ENCODE measurements around the gene MALT1.

The MALT1 gene

GRCh38 chr18:58654896-58655614 lies 16.2 kb upstream of the MALT1 start:
- DNase-seq: no peak

- DNase-seq: no peak
These were observed 14.2 kb upstream of the MALT1 start for GRCh38 chr18:58657081-58657480.

DNA sequence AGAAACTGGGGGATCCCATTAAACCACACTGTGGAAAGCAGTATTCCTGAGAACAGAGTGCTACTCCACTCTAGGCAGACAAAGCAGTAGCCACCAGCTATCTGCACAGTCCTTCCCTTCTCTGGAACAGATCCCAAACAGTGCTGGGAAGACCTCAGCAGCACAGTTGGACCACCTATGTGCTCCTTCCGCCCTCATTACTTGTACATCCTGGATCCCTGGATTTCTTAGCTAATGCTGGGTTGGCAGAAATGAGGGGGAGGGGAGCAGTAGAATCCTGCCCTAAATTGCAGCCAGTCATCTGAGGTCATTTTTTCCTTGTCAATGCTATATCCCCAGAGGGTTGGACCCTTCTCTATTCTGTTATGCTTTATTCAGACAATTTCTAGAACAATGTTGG lies 13.8 kb upstream of the MALT1 start:
- DNase-seq: no peak

DNA sequence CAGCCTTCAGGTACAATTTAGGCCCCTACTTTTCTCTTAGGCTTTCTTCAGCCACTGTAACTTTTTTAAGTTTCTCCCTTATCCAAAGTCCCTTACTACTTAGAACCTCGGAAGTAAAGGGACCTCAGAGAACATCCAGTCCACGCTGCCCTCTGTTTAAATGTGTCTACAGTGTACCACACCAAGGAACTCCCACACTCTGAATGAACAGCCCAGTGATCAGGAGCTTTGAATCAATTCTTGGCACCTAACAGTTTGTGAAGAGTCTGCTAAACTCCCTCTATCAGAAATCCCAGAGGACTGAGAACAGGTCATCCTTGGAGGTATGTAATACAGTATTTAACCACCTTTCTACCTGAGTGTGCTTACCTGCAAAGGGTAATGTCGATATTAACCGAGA lies 11.6 kb upstream of the MALT1 start:
- no peak for DNase-seq

DNA sequence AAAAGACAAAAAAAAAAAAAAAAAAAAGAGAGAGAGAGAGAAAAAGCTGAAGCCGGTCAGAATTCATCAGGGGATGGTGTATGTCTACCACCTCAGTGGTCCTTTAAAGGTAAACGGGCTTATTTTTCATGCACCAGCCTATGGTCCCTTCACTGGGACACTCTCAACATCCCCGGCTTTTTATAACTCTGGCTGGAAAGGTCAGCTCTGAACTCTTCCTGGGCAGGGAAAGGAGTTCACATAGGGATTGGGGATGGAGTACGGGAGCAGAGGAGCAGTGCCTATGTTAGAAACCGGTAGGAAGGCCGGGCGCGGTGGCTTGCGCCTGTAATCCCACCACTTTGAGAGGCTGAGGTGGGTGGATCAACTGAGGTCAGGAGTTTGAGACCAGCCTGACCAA lies 10.3 kb upstream of the MALT1 start:
- DNase-seq: no peak

DNA sequence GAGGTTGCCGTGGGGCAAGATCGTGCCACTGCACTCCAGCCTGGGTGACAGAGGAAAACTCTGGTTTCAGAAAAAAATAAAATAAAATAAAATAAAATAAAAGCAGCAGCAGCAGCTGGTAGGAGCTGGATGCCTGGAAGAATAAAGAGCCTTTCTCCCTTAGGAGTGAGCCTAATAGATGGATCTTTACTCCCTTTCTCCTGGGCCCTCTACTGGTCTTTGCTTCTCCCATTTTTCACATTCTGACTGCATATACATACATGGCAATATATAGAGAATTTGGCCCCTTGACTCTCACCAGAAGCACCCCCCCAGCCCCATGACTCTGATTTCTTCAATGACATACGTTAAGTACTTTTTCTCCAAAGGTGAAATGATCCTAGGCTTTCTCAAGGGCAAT lies 9.8 kb upstream of the MALT1 start:
- DNase-seq: peak in 1 of 2 experiments; percentile 14

GRCh38 chr18:58662118-58662517 lies 9.1 kb upstream of the MALT1 start:
- no peak for DNase-seq

DNA sequence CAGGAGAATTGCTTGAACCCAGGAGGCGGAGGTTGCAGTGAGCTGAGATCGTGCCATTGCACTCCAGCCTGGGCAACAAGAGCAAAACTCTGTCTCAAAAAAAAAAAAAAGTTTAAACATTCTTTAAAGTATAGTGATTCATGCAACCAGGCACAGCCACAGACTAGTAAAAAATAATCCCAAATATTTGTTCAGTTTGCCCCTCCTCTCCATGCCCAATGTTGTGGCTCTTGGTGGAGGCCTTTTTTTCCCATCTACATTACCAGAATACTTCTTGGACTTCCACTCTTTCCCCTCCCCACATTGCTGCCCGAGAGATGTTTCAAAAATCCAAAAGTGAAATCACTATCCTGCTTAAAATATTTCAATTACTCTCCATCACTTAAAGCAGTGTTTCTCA lies 5.1 kb upstream of the MALT1 start:
- no peak for DNase-seq

GRCh38 chr18:58668211-58668610 lies 3.1 kb upstream of the MALT1 start:
- no peak for DNase-seq

- DNase-seq: no peak
These were observed 2.4 kb upstream of the MALT1 start for GRCh38 chr18:58668897-58669296.

GRCh38 chr18:58669731-58670378 lies 1.4 kb upstream of the MALT1 start:
- peak; percentile 71 to 84 for DNase-seq

DNA sequence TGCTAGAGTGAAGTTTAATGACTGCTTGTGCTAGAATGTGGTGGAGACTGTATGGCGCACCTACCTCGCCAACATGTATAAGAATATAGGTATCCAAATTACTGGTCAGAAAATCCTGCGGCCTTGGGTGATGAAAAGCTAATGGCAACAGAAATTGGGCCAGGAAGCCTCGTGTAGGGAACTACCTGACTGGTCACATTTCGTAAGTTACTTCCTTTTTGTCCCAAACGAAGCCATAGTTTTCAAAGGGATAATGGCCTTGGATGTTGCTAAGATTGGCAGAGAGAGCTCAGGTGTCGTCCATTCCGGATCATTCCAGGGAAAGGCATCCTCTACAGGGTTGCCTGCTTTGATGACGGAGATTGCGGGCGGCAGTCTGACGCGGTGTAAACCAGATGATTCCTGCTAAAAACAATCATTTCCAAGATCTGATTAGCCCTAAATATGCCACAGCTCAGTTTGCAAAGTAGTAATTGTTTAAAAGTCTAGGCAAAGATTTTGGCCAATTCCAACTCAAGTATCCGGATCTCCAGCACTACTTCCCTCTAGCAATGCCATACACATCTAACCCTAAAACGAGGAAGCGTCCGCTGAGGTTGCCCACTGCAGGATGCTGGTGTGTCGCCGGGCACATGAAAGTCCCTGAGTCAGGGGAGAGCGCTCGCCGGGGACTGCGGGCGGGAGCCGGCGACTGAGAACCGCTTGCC lies 708 bp upstream of the MALT1 start:
- peak in 1 of 2 experiments; percentile 21 for DNase-seq

DNA sequence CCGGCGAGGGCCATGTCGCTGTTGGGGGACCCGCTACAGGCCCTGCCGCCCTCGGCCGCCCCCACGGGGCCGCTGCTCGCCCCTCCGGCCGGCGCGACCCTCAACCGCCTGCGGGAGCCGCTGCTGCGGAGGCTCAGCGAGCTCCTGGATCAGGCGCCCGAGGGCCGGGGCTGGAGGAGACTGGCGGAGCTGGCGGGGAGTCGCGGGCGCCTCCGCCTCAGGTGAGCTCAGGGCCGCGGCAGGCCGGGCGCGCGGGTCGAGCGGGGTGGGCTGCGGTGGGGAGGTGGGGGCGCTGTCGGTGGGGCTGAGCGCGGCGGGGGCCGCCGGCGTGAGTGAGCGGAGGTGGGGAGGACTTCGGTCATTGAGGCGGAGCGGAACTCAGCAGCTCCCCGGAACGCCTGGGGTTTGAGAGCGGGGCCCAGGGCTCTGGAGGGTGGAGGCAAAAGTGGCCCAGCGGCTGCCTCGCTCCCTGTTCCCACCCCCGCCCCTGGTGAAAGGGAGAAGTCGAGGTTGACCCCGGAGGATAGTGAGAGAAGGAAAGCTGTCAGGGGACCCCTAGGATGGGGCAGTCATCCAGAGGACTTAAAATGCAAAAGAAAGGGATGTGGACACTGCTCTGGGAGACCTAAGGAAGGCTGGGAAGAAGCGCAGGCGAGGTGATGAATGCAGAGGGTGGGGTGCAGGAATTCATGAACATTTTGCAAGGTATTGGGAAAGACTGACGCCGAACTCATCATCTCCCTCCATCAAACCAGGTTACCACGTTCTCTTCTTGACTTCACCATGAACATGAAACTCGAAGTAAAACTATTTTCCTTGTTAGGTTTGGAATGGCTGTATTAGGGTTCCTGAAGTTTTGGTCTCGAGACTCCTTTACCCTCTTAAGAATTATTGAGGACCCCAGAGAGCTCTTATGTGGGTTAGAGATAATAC lies 633 bp downstream of the MALT1 start:
- DNase-seq: peak in 1 of 2 experiments; percentile 54

GRCh38 chr18:58674159-58674558 lies 2.9 kb downstream of the MALT1 start:
- DNase-seq: no peak

DNA sequence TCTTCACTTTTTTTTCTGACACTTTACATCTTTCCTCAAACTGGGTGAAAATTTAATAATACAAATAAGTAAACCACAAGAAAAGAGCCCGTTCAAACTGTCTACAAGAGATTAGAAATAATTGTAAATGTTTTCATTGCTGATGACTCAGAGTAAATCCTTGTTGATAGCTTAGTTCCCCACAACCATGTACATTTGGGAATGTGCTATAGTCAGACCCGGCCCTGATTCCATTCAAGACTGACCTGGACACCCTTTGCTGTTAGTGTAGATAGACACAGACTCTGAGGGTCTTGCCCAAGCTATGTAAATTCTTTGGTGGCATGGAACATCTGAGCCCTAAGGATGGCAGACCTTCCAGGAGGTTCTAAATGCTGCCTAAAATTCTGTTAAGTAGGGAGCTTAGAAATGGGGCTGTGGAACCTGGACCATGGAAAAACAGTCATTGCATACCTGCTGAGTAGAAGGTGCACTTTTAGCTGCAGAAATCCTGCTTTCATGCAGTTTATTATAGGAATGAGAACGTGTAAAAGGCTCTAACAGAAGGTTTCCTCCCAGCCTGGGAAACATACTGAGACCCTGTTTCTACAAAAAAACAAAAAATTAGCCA lies 3.7 kb downstream of the MALT1 start:
- DNase-seq: no peak

DNA sequence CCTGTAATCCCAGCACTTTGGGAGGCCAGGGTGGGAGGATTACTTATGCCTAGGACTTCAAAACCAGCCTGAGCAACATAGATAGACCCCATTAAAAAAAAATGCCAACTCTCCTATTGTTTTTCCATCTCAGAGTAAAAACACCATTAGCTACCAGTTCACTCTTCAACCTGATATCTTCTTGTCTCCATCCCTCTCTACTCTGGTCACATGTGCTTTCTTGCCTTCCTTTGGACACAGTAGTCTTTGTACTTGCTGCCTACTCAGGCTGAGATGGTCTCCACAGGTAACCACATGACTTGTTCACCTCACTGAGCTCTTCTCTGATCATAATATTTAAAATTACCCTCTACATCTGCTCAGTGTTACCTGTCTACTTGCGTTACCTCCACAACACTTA lies 5.0 kb downstream of the MALT1 start:
- DNase-seq: no peak

DNA sequence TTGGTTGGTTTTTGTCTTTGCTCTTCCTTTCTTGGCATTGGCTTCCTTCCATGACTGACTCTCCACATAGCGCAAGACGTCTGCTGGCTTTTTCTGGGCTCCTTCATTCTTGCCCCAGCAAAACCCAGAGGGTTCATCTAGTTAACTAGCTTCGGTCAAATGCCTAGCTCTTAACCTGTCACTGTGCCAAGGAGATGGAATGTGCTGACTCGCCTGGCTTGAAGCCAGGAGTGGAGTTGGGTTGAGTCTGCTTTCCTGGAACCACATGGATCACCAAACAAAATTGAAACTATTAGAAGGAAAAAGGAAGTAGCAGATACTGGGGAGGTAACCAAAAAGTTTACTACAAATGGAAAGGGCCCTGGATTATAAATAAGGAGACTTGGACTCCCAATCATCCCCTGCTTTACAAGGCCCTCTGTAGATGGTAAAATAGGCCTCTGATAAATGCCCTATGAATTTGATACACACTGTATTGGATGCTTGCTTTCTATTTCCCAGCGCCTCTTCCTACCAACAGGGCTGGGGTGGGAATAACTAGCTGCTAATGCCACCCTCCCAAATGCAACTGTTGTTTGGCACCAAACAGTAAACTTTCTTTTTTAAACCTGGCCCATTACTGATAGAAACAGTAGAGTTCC lies 11.3 kb downstream of the MALT1 start:
- no peak for DNase-seq

- DNase-seq: no peak
These were observed 16.6 kb downstream of the MALT1 start for GRCh38 chr18:58687871-58688308.

DNA sequence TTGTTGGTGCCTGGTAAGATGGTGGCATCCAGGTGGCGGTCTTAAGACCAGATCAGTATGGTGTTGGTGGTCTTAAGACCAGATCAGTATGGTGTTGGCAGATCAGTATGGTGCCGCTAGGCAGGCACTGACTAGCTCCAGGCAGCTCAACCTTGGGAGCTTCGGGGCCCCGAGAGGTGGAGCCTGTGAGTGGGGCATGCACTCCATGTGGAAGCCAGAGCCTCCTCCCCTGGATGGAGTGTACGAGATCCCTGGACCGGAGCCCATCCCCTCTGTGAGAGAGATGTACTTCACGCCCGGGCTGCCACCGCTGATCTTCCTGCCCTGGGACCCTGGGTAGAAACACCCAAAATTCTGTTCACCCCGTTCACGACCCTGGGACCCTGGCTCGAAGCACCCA lies 19.0 kb downstream of the MALT1 start:
- no peak for DNase-seq

DNA sequence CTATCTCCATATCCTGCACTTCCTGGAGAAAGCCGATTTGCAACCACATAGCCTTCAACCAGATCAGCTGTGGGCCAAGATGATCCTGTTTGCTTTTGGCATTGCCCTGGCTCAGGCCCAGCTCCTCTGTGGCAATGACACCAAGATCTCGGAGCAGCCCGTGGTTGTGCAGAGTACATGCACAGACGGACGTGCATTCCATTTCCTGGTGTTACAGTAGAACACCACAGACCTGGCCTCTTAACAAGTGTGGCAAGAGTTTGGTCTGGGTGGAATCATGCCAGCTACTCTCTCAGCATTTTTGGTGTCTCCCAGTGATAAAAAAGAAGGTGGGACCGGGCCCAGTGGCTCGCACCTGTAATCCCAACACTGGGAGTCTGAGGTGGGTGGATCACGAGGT lies 20.0 kb downstream of the MALT1 start:
- DNase-seq: no peak

DNA sequence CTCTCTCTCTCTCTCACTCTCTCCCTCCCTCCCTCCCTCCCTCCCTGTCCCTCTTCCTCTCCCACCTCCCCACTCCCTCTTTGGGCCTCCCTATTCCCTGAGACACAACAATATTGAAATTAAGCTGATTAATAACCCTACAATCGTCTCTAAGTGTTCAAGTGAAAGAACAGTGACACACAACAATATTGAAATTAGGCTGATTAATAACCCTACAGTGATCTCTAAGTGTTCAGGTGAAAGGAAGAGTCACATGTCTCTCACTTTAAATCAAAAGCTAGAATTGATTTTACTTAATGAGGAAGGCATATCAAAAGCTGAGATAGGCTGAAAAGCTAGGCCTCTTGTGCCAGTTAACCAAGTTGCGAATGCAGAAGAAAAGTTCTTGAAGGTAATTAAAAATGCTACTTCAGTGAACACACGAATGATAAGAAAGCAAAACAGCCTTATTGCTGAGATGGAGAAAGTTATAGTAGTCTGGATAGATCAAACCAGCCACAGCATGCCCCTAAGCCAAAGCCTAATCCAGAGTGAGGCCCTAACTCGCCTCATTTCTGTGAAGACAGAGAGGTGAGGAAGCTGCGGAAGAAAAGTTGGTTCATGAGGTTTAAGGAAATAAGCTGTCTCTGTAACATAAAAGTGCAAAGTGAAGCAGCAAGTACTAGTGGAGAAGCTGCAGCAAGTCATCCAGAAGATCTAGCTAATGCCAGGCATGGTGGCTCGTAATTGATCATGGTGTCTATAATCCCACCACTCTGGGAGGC lies 21.3 kb downstream of the MALT1 start:
- no peak for DNase-seq
